D341Med (cell line): ENCODE data around the gene ENTREP1.

Source experiments
- DNase-seq: peaks from one replicate; pipeline ENCODE4 v3.0.0; 2012; ENCODE audit warnings: low spot score

Gene ENTREP1

GRCh38 chr9:69322256-69322655 is 2.8 kb upstream of the ENTREP1 start:
- no peak for DNase-seq

DNA sequence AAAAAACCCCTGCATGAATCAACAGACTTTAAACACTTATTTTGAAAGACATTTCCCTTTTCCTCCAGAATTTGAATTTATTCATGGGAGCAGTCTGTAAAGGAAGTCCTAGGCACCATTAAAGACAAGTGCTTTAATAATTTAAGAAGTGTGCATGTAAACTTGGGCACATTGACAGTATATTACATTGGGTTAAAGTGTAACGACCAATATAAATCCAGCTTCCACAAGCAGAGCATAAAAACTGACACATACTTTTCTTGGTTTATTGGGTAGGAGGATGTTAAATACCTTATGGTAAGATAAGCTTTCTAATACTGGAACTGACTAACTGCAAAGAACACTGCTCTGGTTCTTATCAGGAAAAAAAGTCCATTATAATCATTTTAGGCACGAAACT is 1.2 kb upstream of the ENTREP1 start:
- no peak for DNase-seq

GRCh38 chr9:69325409-69326212 is 596 bp downstream of the ENTREP1 start:
- DNase-seq: peak; percentile 70

DNA sequence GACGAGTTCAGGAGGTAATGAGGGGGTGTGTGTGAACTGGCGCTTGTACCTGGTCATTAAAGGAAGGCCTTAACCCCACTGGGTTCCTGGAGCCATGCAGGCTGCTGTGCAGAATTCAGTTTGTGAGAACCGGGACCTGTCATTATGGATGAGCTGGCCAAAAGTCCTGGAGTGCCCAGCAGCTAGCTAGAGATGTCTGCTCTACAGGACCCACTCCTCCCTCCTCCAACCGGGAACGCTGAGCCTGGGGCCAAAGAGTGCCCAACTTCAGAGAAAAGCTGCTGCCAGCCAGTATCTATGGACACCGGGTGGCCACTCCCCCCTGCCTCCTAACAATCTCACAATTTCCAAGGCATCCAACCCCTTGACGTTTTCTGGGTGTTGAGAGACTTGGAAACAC is 1.2 kb downstream of the ENTREP1 start:
- no peak for DNase-seq

- no peak for DNase-seq
Measured at GRCh38 chr9:69330580-69330979, 5.6 kb downstream of the ENTREP1 start.

- no peak for DNase-seq
Measured at GRCh38 chr9:69331444-69331843, 6.4 kb downstream of the ENTREP1 start.

- no peak for DNase-seq
Measured at GRCh38 chr9:69332067-69332685, 7.2 kb downstream of the ENTREP1 start.

DNA sequence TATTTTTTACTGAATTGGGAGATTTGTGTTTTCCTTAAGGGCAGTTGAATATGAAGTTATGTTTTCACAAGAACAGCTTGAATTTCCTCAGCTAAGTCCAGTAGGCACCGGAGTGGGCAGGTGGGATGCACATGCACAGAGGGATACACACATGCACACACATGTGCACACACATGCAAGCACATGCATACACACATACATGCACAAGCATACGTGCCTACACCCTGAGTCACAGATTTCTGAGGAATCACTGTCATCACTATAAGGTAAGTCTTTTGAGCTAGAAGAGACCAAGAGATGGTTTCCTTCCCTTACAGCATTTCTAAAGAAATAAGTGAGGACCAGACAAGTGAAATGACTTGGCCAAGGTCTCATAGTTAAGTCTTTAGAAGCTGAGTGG is 8.7 kb downstream of the ENTREP1 start:
- no peak for DNase-seq

GRCh38 chr9:69334317-69334716 is 9.3 kb downstream of the ENTREP1 start:
- DNase-seq: no peak

- DNase-seq: no peak
Measured at GRCh38 chr9:69339620-69340019, 14.6 kb downstream of the ENTREP1 start.

DNA sequence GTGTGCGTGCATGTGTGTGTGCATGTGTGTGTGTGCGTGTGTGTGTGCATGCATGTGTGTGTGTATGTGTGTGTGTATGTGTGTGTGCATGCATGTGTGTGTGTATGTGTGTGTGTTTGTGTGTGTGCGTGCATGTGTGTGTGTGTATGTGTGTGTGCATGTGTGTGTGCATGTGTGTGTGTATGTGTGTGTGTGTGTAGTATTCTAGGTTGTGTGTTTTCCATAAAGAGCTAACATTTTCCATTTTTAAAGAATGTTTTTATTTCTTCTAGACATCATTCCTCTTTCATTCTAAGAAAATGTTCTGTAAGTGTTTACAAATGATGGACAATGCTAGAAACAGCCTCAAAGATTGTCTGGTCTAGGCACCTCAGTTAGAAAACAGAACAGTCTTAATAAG is 15.6 kb downstream of the ENTREP1 start:
- DNase-seq: no peak

GRCh38 chr9:69342769-69343168 is 17.8 kb downstream of the ENTREP1 start:
- DNase-seq: no peak

DNA sequence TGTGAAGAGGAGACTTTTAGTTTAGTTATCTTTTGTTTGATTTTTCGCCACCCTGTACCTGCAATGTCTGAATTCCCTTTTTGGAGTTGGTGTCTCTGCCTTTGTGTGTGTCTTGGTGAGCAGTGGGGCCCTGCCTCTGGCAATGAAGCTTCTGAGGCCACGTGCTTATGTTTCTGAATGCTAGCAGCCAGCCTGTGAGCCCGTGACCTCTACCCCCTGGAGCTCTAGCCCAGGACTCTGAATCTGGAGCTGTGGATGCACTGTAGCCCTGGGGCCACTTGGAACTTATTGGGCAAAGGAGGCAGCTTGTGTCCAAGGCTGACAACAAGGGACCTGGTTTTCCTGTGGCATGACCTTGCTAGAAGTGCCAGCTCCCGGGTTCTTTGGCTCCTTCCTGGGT is 19.4 kb downstream of the ENTREP1 start:
- no peak for DNase-seq

DNA sequence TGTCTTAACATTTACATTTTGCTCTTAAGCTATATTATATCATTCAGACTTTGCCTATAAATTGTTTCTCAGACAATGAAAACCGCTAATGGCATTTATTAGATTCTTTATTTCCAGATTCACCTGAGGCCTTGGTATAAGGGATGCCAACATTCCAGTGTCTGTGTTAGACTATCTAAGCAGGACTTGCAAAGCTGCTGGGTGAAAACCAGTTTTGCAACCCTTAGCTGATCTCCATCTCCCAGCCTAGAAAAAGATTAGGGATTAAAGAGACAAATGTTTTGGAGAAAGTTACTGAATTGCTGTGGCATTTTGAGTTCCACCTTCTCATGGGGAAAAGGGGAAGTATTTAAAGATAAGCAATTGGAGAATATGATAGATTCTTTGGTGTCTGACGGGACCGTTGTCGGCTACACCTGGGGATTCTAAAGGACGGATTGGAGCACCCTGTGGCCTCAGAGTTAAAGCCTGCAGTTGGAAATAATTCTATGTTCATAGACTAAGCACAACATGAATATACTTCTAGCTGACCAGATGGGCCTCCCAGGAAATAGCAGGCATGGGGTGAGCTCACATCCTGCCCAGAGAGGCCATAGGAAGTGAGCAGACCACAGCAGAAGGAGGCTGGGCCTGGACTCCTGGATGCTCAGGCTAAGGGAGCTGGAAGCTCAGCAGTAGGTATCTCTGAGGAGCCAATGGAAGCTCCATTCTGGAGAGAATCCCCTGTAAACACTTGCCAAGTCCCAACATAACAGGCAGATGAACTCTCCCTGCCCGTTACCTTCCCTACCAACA is 21.8 kb downstream of the ENTREP1 start:
- DNase-seq: no peak

- no peak for DNase-seq
Measured at GRCh38 chr9:69347607-69348006, 22.6 kb downstream of the ENTREP1 start.

DNA sequence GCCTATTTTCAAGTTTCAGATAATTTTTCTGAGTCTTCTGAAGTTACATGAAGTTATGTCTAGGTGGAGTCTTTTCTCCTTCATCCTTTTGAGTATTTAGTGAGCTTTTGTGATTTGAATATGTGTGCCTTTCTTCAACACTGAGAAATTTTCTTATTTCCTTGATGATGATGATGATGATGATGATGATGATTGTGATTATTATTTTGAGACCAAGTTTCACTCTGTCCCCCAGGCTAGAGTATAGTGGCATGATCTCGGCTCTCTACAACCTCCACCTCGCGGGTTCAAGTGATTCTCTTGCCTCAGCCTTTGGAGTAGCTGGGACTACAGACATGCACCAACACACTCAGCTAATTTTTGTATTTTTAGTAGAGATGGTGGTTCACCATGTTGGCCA is 26.2 kb downstream of the ENTREP1 start:
- DNase-seq: no peak

GRCh38 chr9:69355232-69355631 is 30.2 kb downstream of the ENTREP1 start:
- DNase-seq: no peak

DNA sequence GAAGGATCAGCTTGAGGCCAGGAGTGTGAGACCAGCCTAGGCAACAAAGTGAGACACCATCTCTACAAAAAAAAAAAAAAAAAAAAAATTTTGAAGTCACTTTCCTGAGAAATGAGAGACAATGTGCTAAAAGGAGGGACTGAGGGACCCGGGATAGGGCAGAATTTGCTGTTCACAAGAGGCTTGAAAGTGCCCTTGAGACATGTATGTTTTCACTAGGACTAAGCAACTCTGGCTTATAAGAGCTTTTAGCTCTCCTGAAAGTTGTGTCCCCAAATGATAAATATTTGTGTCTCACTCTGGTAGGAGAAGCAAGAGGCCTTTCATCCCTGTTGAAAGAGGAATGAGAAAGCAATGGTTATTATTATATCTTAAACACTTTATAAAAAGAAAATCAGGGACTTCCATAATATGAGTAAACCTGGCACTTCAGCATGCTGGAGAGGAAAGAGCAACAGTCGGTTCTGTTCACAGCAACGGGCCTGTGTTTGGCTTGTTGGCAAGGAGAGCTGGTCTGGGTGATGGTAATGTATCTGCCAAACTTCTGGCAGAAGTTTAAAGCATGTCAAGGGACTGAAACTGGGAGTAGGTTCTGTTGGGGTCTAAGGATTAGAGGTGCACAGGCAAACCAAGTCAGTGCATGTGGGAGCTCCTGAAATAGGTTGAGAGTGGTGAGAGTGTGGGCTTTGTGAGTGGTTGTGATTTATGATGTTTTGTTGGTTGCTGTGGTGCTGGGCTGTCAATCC is 32.2 kb downstream of the ENTREP1 start:
- DNase-seq: no peak

GRCh38 chr9:69357821-69358220 is 32.8 kb downstream of the ENTREP1 start:
- no peak for DNase-seq

GRCh38 chr9:69363191-69363590 is 38.2 kb downstream of the ENTREP1 start:
- DNase-seq: no peak

DNA sequence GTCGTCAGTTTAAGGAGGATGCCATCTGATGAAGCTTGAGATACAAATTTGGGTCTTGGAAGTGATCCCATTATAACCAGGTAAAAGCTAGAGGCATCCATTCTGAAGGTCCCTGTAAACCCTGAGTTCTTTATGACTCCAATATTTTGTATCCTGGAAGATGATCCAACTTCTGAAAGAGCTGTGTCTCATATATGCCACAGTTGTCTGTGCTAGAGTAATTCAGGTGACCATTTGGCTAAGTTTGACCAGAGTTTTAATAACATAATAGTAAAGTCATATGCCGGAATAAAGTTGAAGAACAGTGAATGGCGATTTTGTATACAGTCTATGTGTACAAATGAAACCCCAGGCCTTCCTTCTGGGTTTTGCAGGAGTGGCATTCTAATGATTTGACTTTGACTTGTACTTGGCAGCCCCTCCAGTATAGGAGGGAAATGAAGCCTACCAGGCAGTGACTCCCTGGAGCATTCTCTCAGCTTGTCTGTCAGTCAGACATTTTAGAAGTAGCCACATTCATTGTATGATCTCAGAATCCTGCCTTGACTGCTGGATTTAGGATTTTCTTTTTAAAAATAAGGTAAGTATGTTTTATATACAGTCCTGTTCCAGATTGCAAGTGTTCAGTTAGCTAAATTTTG is 39.6 kb downstream of the ENTREP1 start:
- DNase-seq: no peak

- DNase-seq: no peak
Measured at GRCh38 chr9:69370430-69370829, 45.4 kb downstream of the ENTREP1 start.
